Mucosa of descending colon (tissue), 3 donors: ENCODE results near the gene ATAD3A. TPM values are rescaled to one million over a fixed set of nuclear protein-coding genes. Genes with fewer than 3 reads are reported as not detected.
"Not testable (repeated sequence)": the region's sequence is repeated elsewhere in the genome, so short reads cannot be mapped to it uniquely, and the experiment has no call there.

ENCODE experiments used
- ATAC-seq: fragments of 200-7000 bp; cut with Tn5 transposase; one replicate; pipeline ENCODE4 v1.9.1; 2020; ENCODE audit warnings: mild to moderate bottlenecking, moderate library complexity
- DNase-seq, 3 donors: peaks; one replicate each; pipeline ENCODE4 v3.0.0-alpha.2; 2020
- H3K36me3 ChIP-seq: fragments of 200-600 bp; one replicate; pipeline ENCODE4 v1.8.0; 2021; ENCODE audit warnings: low read depth, mild to moderate bottlenecking
- H3K4me1 ChIP-seq: fragments of 200-600 bp; one replicate; pipeline ENCODE4 v1.8.0; 2021; ENCODE audit warnings: low read depth, mild to moderate bottlenecking
- H3K4me3 ChIP-seq: fragments of 200-600 bp; one replicate; pipeline ENCODE4 v1.8.0; 2021; ENCODE audit warnings: mild to moderate bottlenecking
- H3K9me3 ChIP-seq: fragments of 200-600 bp; one replicate; pipeline ENCODE4 v1.8.0; 2021; ENCODE audit warnings: mild to moderate bottlenecking
- CTCF ChIP-seq: fragments of 200-600 bp; IDR thresholded peaks from one replicate; pipeline ENCODE4 v1.8.0; 2022; ENCODE audit warnings: antibody characterized with exemption, mild to moderate bottlenecking
- intact Hi-C, 2 donors: fragments of 100-400 bp; cut with DNase I in 1 of 2; cut with micrococcal nuclease in 1 of 2; formaldehyde crosslinking; loops; one replicate each; pipeline versions ENCODE4 v1.11.0 to v1.11.1; 2022; cut with DNase I, micrococcal nuclease
- total RNA-seq, 3 donors: library from RNA; stranded (reverse); fragmentation: NEBNext Ultra II Directional in 2 of 3; extraction: Animal tissue kit (Norgen Biotek cat#: 25700) in 2 of 3; gene quantifications; one replicate each; pipeline versions ENCODE4 v1.2.1 to v1.2.4, GENCODE V29; 2021 to 2023
- donor health status: DM: no; HTN: no; CAD: no; lungs with moderate emphysema.
- donor health status: DM: no; HTN: no; CAD: no.
- donor health status: DM: no; HTN: yes; CAD: no.

ATAD3A gene
- total RNA-seq, 3 donors from 2014 or later = 18.8 to 35.1 (median 20.8) TPM

DNA sequence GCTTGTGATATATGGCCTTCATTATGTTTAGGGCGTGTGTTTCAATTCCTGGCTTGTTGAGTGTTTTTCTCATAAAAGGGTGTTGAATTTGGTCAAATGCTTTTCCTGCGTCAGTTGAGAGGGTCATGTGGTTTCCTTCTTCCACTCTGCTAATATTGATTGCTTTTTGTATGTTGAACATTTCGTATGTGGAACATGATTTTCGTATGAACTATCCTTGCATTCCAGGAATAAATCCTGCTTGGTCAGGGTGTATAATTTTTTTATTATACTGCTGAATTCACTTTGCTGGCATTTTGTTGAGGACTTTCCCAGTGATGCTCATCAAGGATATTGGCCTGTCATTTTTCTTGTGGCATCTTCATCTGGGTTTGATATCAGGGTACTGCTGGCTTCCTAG lies 4.7 kb upstream of the ATAD3A start:
- no peak for ATAC-seq
- H3K4me1 ChIP-seq = peaks cover 9% of the 10 kb centered on the region
- no peaks in the 10 kb centered on the region for H3K9me3 ChIP-seq
- intact Hi-C loops = no loop called here
- H3K36me3 ChIP-seq = no peaks in the 10 kb centered on the region
- no peak for DNase-seq
- no peak overlapping the region for H3K4me3 ChIP-seq
- no peak for TF ChIP-seq CTCF

DNA sequence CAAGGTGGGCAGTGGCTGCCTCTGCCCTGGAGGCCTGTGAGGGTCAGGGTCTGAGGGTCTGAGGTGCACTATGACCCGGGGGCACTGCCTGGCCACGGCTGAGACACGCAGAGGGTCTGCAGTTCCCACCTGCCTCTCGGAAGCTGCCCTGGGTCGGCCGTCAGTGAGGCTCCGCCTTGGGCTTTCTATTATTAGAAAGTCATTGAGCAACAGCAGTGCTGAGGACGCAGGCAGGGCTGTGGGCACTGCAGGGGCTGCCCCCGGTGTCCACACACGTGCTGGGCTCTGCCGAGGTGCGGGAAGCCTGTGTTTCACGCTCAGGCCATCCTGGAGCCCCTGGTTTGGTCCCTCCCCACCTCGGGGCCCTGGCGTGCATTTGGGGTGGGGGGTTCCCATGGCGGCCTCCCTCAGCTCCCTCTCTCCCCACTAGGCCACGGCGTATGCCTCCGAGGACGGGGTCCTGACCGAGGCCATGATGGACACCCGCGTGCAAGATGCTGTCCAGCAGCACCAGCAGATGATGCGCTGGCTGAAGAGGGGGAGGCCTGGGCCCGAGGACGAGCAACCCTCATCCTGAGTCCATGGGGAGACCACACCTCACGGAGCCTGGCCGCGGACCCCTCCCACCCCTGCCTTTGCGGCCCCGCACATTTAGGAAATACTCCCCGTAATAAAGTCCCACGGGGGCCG lies 3.0 kb upstream of the ATAD3A start:
- ATAC-seq, H3K4me3 ChIP-seq, DNase-seq, H3K9me3 ChIP-seq, intact Hi-C loops, H3K36me3 ChIP-seq: not testable (repeated sequence)
- H3K4me1 ChIP-seq = peaks cover 12% of the 10 kb centered on the region

- ATAC-seq, H3K9me3 ChIP-seq, intact Hi-C loops, H3K36me3 ChIP-seq, H3K4me3 ChIP-seq, DNase-seq: not testable (repeated sequence)
- H3K4me1 ChIP-seq = peaks cover 12% of the 10 kb centered on the region
Observed at GRCh38 chr1:1509465-1509850, 2.5 kb upstream of the ATAD3A start.

DNA sequence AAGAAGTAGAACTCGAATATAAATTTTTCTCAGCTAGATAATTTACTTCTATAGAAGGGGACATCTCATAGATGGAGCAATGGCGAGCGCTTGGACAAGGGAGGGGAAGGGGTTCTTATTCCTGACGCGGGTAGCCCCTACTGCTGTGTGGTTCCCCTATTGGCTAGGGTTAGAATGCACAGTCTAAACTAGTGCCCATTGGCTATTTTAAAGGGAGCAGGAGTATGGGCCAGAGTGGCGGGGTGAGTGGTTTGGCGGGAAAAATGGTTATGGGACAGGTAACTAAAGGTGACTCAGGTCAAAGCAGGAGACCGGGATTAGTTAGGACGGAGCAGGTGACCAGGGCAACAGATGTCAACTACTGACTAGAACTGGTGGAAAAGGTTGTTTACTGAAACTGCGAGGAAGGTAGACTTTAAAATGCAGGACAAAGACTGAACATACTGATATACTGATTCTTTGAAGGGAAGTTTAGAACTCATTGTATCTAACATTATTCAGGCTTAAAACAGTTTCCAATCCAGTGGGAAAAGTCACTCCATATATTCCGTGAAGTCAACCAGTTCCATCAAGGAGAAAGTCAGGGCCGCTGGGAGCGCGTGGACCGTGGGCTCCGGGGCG lies 940 bp upstream of the ATAD3A start:
- no peak for TF ChIP-seq CTCF
- intact Hi-C loops = no loop called here
- Histone ChIP-seq H3K9me3 (no peaks in the 10 kb centered on the region), H3K4me1 (peaks cover 7% of the 10 kb centered on the region), H3K36me3 (no peaks in the 10 kb centered on the region), H3K4me3 (peak overlapping the region; percentile 83)
- ATAC-seq = peak; percentile 5
- DNase-seq = peak in 1 of 3 donors; percentile 23

GRCh38 chr1:1512425-1512824 lies 463 bp downstream of the ATAD3A start:
- intact Hi-C loops, H3K4me1 ChIP-seq, H3K36me3 ChIP-seq, H3K9me3 ChIP-seq: not testable (repeated sequence)
- H3K4me3 ChIP-seq = peak overlapping the region; percentile 83
- DNase-seq (peak in 2 of 3 donors; percentile 56 to 60), ATAC-seq (peak; percentile 20)

GRCh38 chr1:1513675-1514074 lies 1.7 kb downstream of the ATAD3A start:
- intact Hi-C loops, H3K36me3 ChIP-seq, ATAC-seq, H3K4me3 ChIP-seq, H3K4me1 ChIP-seq, DNase-seq, H3K9me3 ChIP-seq: not testable (repeated sequence)

DNA sequence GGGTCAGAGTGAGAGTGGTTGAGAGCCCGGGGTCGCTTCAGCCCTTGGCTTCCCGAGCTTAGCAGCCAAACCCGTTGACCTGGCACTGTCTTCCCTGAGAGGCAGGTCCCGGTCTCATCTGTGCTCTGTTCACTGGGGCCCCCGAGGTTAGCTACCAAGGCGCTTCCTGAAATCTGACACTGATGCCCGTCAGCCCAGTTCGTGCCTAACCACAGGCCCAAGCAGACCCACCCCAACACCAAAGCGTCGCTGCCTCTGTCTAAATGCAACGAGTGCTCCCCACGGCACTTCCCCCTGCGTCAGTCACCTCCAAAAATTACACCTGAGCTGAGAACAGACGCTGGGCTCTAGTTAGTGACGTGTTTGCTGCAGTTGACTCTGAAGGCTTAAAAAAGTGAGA lies 2.4 kb downstream of the ATAD3A start:
- ATAC-seq, H3K4me1 ChIP-seq, DNase-seq, H3K4me3 ChIP-seq, H3K9me3 ChIP-seq, intact Hi-C loops, H3K36me3 ChIP-seq: not testable (repeated sequence)

GRCh38 chr1:1516923-1517322 lies 5.0 kb downstream of the ATAD3A start:
- H3K36me3 ChIP-seq, intact Hi-C loops, H3K4me1 ChIP-seq, H3K4me3 ChIP-seq, ATAC-seq, H3K9me3 ChIP-seq, DNase-seq: not testable (repeated sequence)
